DND-41 (cell line): ENCODE data around the gene MAGI3.

Experiments
- ATAC-seq: fragments of 200-7000 bp; cut with Tn5 transposase; 3 replicates; pipeline ENCODE4 v1.9.1; 2021; ENCODE audit warnings: low read depth; ENCODE audit not compliant: insufficient read depth
- DNase-seq: peaks from one replicate; pipeline ENCODE4 v3.0.0-alpha.2; 2020
- H2AFZ ChIP-seq: 2 replicates; pipeline ENCODE4 v1.6.0; 2012; ENCODE audit warnings: low read depth, low read length
- H3K27ac ChIP-seq: 2 replicates; pipeline ENCODE4 v1.5.1; 2012; ENCODE audit warnings: low read length, inconsistent platforms
- H3K27me3 ChIP-seq: fragments of 200-600 bp; sonication (generic); 2 replicates; pipeline ENCODE4 v1.6.0; 2012; ENCODE audit warnings: low read length, mild to moderate bottlenecking, inconsistent platforms; ENCODE audit not compliant: insufficient read depth, poor library complexity
- H3K36me3 ChIP-seq: 2 replicates; pipeline ENCODE4 v1.5.1; 2012; ENCODE audit warnings: low read length, inconsistent platforms; ENCODE audit not compliant: insufficient read depth
- H3K4me1 ChIP-seq: 2 replicates; pipeline ENCODE4 v1.5.1; 2012; ENCODE audit warnings: mild to moderate bottlenecking, low read length; ENCODE audit not compliant: insufficient read depth
- H3K4me2 ChIP-seq: 2 replicates; pipeline ENCODE4 v1.6.0; 2012; ENCODE audit warnings: mild to moderate bottlenecking, moderate library complexity, low read length, inconsistent platforms; ENCODE audit not compliant: insufficient read depth
- H3K4me3 ChIP-seq, 2 experiments: fragments of 200-600 bp in 1 of 2; shearing (Covaris generic) in 1 of 2; 2 replicates each; pipeline ENCODE4 v1.5.1; 2012 to 2016; ENCODE audit warnings: inconsistent platforms in 2 of 2, low read length in 2 of 2, mild to moderate bottlenecking in 2 of 2, low read depth in 1 of 2, moderate library complexity in 1 of 2
- H3K79me2 ChIP-seq: 2 replicates; pipeline ENCODE4 v1.6.0; 2012; ENCODE audit warnings: low read length, inconsistent platforms; ENCODE audit not compliant: insufficient read depth
- H3K9ac ChIP-seq: 2 replicates; pipeline ENCODE4 v1.6.0; 2012; ENCODE audit warnings: low read depth, mild to moderate bottlenecking, inconsistent platforms, low read length, moderate library complexity
- H3K9me3 ChIP-seq: 2 replicates; pipeline ENCODE4 v1.5.1; 2012; ENCODE audit warnings: low read length, moderate library complexity, mild to moderate bottlenecking, inconsistent platforms; ENCODE audit not compliant: insufficient read depth, severe bottlenecking
- H4K20me1 ChIP-seq: 2 replicates; pipeline ENCODE4 v1.6.0; 2012; ENCODE audit warnings: low read length; ENCODE audit not compliant: insufficient read depth
- EZH2 ChIP-seq: IDR thresholded peaks from 3 replicates; pipeline ENCODE4 v1.6.1; 2012; ENCODE audit warnings: borderline replicate concordance, low read depth, mild to moderate bottlenecking, moderate library complexity, low read length, inconsistent platforms; ENCODE audit not compliant: severe bottlenecking
- TF ChIP-seq, protein P1 (sequence below): IDR thresholded peaks from 2 replicates; pipeline ENCODE4 v1.5.1; 2012; ENCODE audit warnings: borderline replicate concordance, low read length, moderate library complexity, mild to moderate bottlenecking; ENCODE audit not compliant: poor library complexity, severe bottlenecking; ENCODE audit errors: extremely low read depth

MAGI3 gene

DNA sequence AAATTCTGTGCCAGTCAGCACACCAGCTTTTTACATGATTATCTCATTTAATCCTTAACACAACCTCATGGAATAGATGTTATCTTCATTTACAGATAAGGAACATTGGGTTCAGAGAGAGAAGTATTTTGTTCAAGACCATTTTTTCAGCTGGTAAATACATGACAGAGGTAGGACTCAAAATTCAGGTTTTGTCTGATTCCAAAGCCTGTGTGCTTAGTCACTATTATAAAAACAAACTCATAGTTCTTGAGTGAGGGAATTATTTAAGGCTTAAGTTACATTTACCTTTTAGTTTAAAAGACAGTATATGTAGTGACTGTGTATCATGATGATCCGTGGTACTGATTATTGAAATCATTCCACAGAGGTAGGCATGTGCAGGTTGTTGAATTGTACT, 125.2 kb downstream of the MAGI3 start:
- Histone ChIP-seq H3K4me2 (no peak overlapping the region), H2AFZ (no peak overlapping the region)

GRCh38 chr1:113517346-113517745, 127.0 kb downstream of the MAGI3 start:
- H3K27me3 ChIP-seq, result no peaks in the 10 kb centered on the region
- H2AFZ ChIP-seq, result no peak overlapping the region
- H3K4me3 ChIP-seq, result no peak overlapping the region
- no peak overlapping the region for H3K4me2 ChIP-seq
- DNase-seq (no peak), ATAC-seq (no peak)
- TF ChIP-seq EZH2, result no peak
- TF ChIP-seq, protein P1, sequence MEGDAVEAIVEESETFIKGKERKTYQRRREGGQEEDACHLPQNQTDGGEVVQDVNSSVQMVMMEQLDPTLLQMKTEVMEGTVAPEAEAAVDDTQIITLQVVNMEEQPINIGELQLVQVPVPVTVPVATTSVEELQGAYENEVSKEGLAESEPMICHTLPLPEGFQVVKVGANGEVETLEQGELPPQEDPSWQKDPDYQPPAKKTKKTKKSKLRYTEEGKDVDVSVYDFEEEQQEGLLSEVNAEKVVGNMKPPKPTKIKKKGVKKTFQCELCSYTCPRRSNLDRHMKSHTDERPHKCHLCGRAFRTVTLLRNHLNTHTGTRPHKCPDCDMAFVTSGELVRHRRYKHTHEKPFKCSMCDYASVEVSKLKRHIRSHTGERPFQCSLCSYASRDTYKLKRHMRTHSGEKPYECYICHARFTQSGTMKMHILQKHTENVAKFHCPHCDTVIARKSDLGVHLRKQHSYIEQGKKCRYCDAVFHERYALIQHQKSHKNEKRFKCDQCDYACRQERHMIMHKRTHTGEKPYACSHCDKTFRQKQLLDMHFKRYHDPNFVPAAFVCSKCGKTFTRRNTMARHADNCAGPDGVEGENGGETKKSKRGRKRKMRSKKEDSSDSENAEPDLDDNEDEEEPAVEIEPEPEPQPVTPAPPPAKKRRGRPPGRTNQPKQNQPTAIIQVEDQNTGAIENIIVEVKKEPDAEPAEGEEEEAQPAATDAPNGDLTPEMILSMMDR, result no peak
- no peaks in the 10 kb centered on the region for H4K20me1 ChIP-seq
- H3K4me1 ChIP-seq, result no peaks in the 10 kb centered on the region
- no peaks in the 10 kb centered on the region for H3K9me3 ChIP-seq
- H3K79me2 ChIP-seq, result no peaks in the 10 kb centered on the region
- H3K27ac ChIP-seq, result no peak overlapping the region
- H3K36me3 ChIP-seq, result no peaks in the 10 kb centered on the region
- H3K9ac ChIP-seq, result no peak overlapping the region

More for the DNA sequence above, 125.2 kb downstream of the MAGI3 start:
- no peak overlapping the region for H3K9ac ChIP-seq
- peaks cover 12% of the 10 kb centered on the region for H3K9me3 ChIP-seq
- H3K79me2 ChIP-seq, result no peaks in the 10 kb centered on the region
- no peak for ATAC-seq
- H3K4me1 ChIP-seq, result no peaks in the 10 kb centered on the region
- H4K20me1 ChIP-seq, result no peaks in the 10 kb centered on the region
- no peaks in the 10 kb centered on the region for H3K27me3 ChIP-seq
- DNase-seq, result no peak
- TF ChIP-seq EZH2, result no peak
- TF ChIP-seq, protein P1, result no peak
- H3K4me3 ChIP-seq, result no peak overlapping the region
- no peaks in the 10 kb centered on the region for H3K36me3 ChIP-seq
- no peak overlapping the region for H3K27ac ChIP-seq

- no peaks in the 10 kb centered on the region for H4K20me1 ChIP-seq
- H3K4me3 ChIP-seq, result no peak overlapping the region
- H3K27me3 ChIP-seq, result no peaks in the 10 kb centered on the region
- no peaks in the 10 kb centered on the region for H3K79me2 ChIP-seq
- no peaks in the 10 kb centered on the region for H3K36me3 ChIP-seq
- no peak for ATAC-seq
- H3K27ac ChIP-seq, result no peak overlapping the region
- H3K4me2 ChIP-seq, result no peak overlapping the region
- DNase-seq, result no peak
- H3K4me1 ChIP-seq, result no peaks in the 10 kb centered on the region
- peaks cover 3% of the 10 kb centered on the region for H3K9me3 ChIP-seq
- H3K9ac ChIP-seq, result no peak overlapping the region
- TF ChIP-seq, protein P1, result no peak
- TF ChIP-seq EZH2, result no peak
- H2AFZ ChIP-seq, result no peak overlapping the region
Observed at GRCh38 chr1:113517983-113518382, 127.7 kb downstream of the MAGI3 start.

DNA sequence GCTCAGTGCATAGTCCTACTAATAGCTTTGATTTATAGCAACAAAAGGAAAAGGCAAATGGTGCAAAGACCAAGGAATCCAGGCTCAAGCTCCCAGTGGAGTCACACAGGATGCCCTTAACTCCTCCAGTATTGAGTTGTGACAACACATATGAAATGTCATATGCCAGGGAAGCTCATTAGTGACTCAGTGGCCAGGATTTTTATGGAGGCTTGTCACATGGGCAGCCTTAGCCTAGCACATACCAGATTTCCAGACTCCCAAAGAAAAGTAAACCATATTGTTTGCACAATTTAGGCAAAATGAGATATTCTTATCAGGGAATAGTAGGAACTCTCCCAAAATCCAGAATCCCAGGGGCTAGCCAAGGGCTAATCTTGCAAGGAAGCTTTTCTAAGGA, 129.2 kb downstream of the MAGI3 start:
- Histone ChIP-seq H3K27ac (no peak overlapping the region), H3K9me3 (peaks cover 7% of the 10 kb centered on the region), H3K4me1 (no peaks in the 10 kb centered on the region), H3K9ac (no peak overlapping the region), H3K27me3 (no peaks in the 10 kb centered on the region), H2AFZ (no peak overlapping the region), H4K20me1 (no peaks in the 10 kb centered on the region), H3K79me2 (no peaks in the 10 kb centered on the region), H3K4me3 (no peak overlapping the region), H3K36me3 (no peaks in the 10 kb centered on the region), H3K4me2 (no peak overlapping the region)
- no peak for DNase-seq
- ATAC-seq, result no peak
- TF ChIP-seq, protein P1, result no peak
- no peak for TF ChIP-seq EZH2
